Measurements from ENCODE around the gene CRYL1.

DNA sequence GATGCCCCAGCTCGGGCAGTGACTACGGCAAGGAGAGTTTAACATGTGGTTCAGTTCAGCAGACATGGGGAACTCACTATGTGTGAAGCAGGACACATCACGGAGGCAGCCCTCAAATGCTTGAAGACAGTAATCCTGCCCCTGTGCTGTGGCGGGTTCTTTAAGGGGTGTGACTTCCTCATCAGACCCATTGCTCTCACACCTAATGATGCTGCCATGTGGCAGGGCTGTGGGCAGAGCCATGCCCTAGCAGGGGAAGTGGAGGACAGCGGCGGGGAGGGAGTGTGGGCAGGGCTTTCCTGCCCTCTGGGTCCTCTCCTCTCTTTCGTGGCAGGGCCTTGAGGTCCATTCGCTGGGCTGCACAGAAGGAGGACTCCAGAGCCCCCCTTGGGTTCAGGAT lies 162.5 kb downstream of the CRYL1 start:
- TF ChIP-seq, protein P1, sequence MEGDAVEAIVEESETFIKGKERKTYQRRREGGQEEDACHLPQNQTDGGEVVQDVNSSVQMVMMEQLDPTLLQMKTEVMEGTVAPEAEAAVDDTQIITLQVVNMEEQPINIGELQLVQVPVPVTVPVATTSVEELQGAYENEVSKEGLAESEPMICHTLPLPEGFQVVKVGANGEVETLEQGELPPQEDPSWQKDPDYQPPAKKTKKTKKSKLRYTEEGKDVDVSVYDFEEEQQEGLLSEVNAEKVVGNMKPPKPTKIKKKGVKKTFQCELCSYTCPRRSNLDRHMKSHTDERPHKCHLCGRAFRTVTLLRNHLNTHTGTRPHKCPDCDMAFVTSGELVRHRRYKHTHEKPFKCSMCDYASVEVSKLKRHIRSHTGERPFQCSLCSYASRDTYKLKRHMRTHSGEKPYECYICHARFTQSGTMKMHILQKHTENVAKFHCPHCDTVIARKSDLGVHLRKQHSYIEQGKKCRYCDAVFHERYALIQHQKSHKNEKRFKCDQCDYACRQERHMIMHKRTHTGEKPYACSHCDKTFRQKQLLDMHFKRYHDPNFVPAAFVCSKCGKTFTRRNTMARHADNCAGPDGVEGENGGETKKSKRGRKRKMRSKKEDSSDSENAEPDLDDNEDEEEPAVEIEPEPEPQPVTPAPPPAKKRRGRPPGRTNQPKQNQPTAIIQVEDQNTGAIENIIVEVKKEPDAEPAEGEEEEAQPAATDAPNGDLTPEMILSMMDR (IDR thresholded peaks at IDR 0.05) = no peak
- TF ChIP-seq POLR2A (IDR thresholded peaks at IDR 0.05) = no peak

All from adrenal gland (tissue), 5 donors.